GM12878 (cell line): Measurements from ENCODE around the gene ARHGAP26. TPM values are rescaled to one million over a fixed set of nuclear protein-coding genes. Genes with fewer than 3 reads are reported as not detected.
"Not testable (repeated sequence)": the region's sequence is repeated elsewhere in the genome, so short reads cannot be mapped to it uniquely, and the experiment has no call there.

ENCODE experiments used
- ATAC-seq: fragments of 200-7000 bp; cut with Tn5 transposase; 3 replicates; pipeline ENCODE4 v1.9.1; 2020; ENCODE audit warnings: mild to moderate bottlenecking, moderate library complexity
- BruUV-seq: library from RNA; stranded (reverse); fragments of 400-500 nt; replicated peaks from 2 replicates; lab custom pipeline; 2021; lab: Mats Ljungman, UMichigan
- CTCF ChIA-PET: fragments of 300-600 bp; sonication (Branson Sonifier 250); formaldehyde crosslinking; extraction: SDS; loops from one replicate; lab custom pipeline; 2021; ENCODE audit warnings: inconsistent platforms; lab: Yijun Ruan, JAX
- POLR2A ChIA-PET: fragments of 350-600 bp; formaldehyde crosslinking; extraction: SDS; loops from one replicate; lab custom pipeline; 2021; ENCODE audit warnings: inconsistent platforms; lab: Charles Lee
- RAD21 ChIA-PET: fragments of 300-600 bp; sonication (Branson Sonifier 250); formaldehyde crosslinking; loops from one replicate; lab custom pipeline; 2023; ENCODE audit warnings: antibody characterized with exemption; ENCODE audit not compliant: unreplicated experiment; lab: Charles Lee
- SMC1A ChIA-PET: fragments of 300-600 bp; sonication (Branson Sonifier 250); formaldehyde crosslinking; loops from one replicate; lab custom pipeline; 2023; ENCODE audit not compliant: unreplicated experiment, uncharacterized antibody; lab: Charles Lee
- DNase-seq: peaks from one replicate; pipeline ENCODE4 v3.0.0-alpha.2; 2011; ENCODE audit warnings: low read depth, low spot score
- FAIRE-seq: peaks from 3 replicates; lab custom pipeline; 2011; peaks lifted over from hg19 to GRCh38; lab: Jason Lieb, UNC
- H2AFZ ChIP-seq: 2 replicates; pipeline ENCODE4 v1.6.0; 2011; ENCODE audit warnings: low read depth, low read length, control low read depth; ENCODE audit not compliant: control insufficient read depth
- H3K27ac ChIP-seq: 2 replicates; pipeline ENCODE4 v1.5.1; 2011; ENCODE audit warnings: control low read depth; ENCODE audit not compliant: control insufficient read depth, insufficient read depth
- H3K27me3 ChIP-seq, 2 experiments: replicated peaks in 1 of 2; 2 replicates each; pipeline versions ENCODE4 v1.6.0 to v1.6.1; 2011; ENCODE audit warnings: low read length in 1 of 2; ENCODE audit not compliant: control insufficient read depth in 2 of 2, insufficient read depth in 2 of 2
- H3K36me3 ChIP-seq, 2 experiments: 2 replicates each; pipeline ENCODE4 v1.5.1; 2011; ENCODE audit warnings: low read length in 1 of 2; ENCODE audit not compliant: control insufficient read depth in 2 of 2, insufficient read depth in 2 of 2
- H3K4me1 ChIP-seq: 2 replicates; pipeline ENCODE4 v1.6.1; 2011; ENCODE audit warnings: mild to moderate bottlenecking, low read length, moderate library complexity, mixed read lengths; ENCODE audit not compliant: control insufficient read depth, insufficient read depth
- H3K4me2 ChIP-seq: 2 replicates; pipeline ENCODE4 v1.6.0; 2011; ENCODE audit warnings: control low read depth; ENCODE audit not compliant: control insufficient read depth, insufficient read depth
- H3K4me3 ChIP-seq: fragments of 200-600 bp; sonication (generic); 2 replicates; pipeline ENCODE4 v1.5.1; 2016
- H3K79me2 ChIP-seq: 2 replicates; pipeline ENCODE4 v1.6.0; 2011; ENCODE audit warnings: low read length; ENCODE audit not compliant: control insufficient read depth, insufficient read depth
- H3K9ac ChIP-seq: 2 replicates; pipeline ENCODE4 v1.8.0; 2011; ENCODE audit warnings: low read length, control low read depth, mixed read lengths; ENCODE audit not compliant: control insufficient read depth, insufficient read depth
- H3K9me3 ChIP-seq: replicated peaks from 3 replicates; pipeline ENCODE4 v1.5.1; 2011; ENCODE audit warnings: mild to moderate bottlenecking, low read length; ENCODE audit not compliant: control insufficient read depth, insufficient read depth
- H4K20me1 ChIP-seq: 2 replicates; pipeline ENCODE4 v1.6.0; 2011; ENCODE audit not compliant: control insufficient read depth, insufficient read depth
- CBX3 ChIP-seq: fragments of 200-600 bp; sonication (generic); IDR thresholded peaks from 2 replicates; pipeline ENCODE4 v1.6.1; 2016; ENCODE audit warnings: low read depth, borderline replicate concordance
- CREM ChIP-seq: IDR thresholded peaks from 2 replicates; pipeline ENCODE4 v1.6.1; 2014; ENCODE audit warnings: antibody characterized with exemption, low read depth
- ETV6 ChIP-seq, 2 experiments: fragments of 450-650 bp in 1 of 2; IDR thresholded peaks in 1 of 2; conservative IDR thresholded peaks in 1 of 2; 2 replicates each; pipeline ENCODE4 v1.6.1; 2014; ENCODE audit warnings: antibody characterized with exemption in 1 of 2, borderline replicate concordance in 1 of 2, low read depth in 1 of 2, mild to moderate bottlenecking in 1 of 2, moderate library complexity in 1 of 2
- HDAC6 ChIP-seq: fragments of 200-600 bp; sonication (generic); IDR thresholded peaks from one replicate; pipeline ENCODE4 v1.8.0; 2017; ENCODE audit warnings: antibody characterized with exemption; ENCODE audit not compliant: unreplicated experiment
- MAX ChIP-seq: IDR thresholded peaks from 2 replicates; pipeline ENCODE4 v1.6.1; 2012; ENCODE audit warnings: low read depth, low read length, improper control_type of control experiment
- NFYB ChIP-seq: IDR thresholded peaks from 2 replicates; pipeline ENCODE4 v1.6.1; 2011; ENCODE audit warnings: low read depth, mild to moderate bottlenecking, low read length, improper control_type of control experiment, moderate library complexity; ENCODE audit not compliant: insufficient read depth
- POLR2A ChIP-seq: IDR thresholded peaks from 2 replicates; pipeline ENCODE4 v1.6.1; 2011; ENCODE audit warnings: low read depth, mild to moderate bottlenecking, low read length
- RAD21 ChIP-seq: IDR thresholded peaks from 2 replicates; pipeline ENCODE4 v1.6.1; 2011; ENCODE audit warnings: mild to moderate bottlenecking, low read depth, low read length, moderate library complexity; ENCODE audit not compliant: insufficient read depth
- SP1 ChIP-seq: IDR thresholded peaks from one replicate; pipeline ENCODE4 v1.6.1; 2011; ENCODE audit warnings: low read depth, low read length
- SREBF2 ChIP-seq: IDR thresholded peaks from 2 replicates; pipeline ENCODE4 v1.6.1; 2012; ENCODE audit warnings: mild to moderate bottlenecking, low read length
- ZNF217 ChIP-seq: fragments of 450-650 bp; IDR thresholded peaks from 2 replicates; pipeline ENCODE4 v1.6.1; 2017; ENCODE audit warnings: antibody characterized with exemption, mild to moderate bottlenecking
- ZNF384 ChIP-seq: IDR thresholded peaks from 2 replicates; pipeline ENCODE4 v1.6.1; 2012; ENCODE audit warnings: low read depth, mild to moderate bottlenecking, low read length, improper control_type of control experiment, borderline replicate concordance
- WGBS: methylation state at CpG from one replicate; pipeline ENCODE4 v1.1.6; 2016; ENCODE audit warnings: low lambda C conversion rate; ENCODE audit not compliant: insufficient replicate concordance, insufficient coverage; ENCODE audit errors: missing lambda C conversion rate; 5-methylcytosine and 5-hydroxymethylcytosine counted together
- in situ Hi-C: fragments of 300-500 bp; cut with MboI; formaldehyde crosslinking; loops from 9 replicates; pipeline ENCODE4 v1.14.3; 2018; ENCODE audit warnings: mixed read lengths
- intact Hi-C: fragments of 100-400 bp; cut with micrococcal nuclease; formaldehyde crosslinking; loops from one replicate; pipeline ENCODE4 v1.14.2; 2022; ENCODE audit not compliant: unreplicated experiment
- polyA plus RNA-seq, 11 experiments: library from polyadenylated mRNA; depleted of rRNA in 4 of 11; unstranded in 6 of 11; stranded (reverse) in 5 of 11; fragments of >200 nt; fragmentation: Nextera tagmentation in 4 of 11; fragmentation: Illumina TruSeq in 1 of 11; extraction: Ambion mirVana in 4 of 11; extraction: Trizol in 1 of 11; gene quantifications; 1 replicate in 1 of 11; 2 replicates in 10 of 11; pipeline versions ENCODE4 v1.2.1 to v1.2.3, GENCODE V29; 2011 to 2016; ENCODE audit warnings: inconsistent platforms in 2 of 11, missing spikeins in 2 of 11, low read depth in 1 of 11
- total RNA-seq, 4 experiments: library from RNA; depleted of rRNA in 3 of 4; stranded (reverse); fragments of >200 nt in 3 of 4; fragmentation: Illumina TruSeq in 1 of 4; extraction: Trizol in 1 of 4; gene quantifications; 2 replicates each; pipeline versions ENCODE4 v1.2.1 to v1.2.3, GENCODE V29; 2013 to 2021

The ARHGAP26 gene
- total and polyA plus RNA-seq, 10 of the 15 experiments (the other 5 are each of a cell fraction or from before 2014, with no cell fraction given): 9.4 to 41.5 (median 19.3) TPM

- ChIA-PET CTCF (interaction anchor here (1.5 kb wide), 1 partner anchor 13 kb away, joined by 3 read pairs; no protein-coding TSS in a partner anchor), RAD21 (interaction anchor here (1.2 kb wide), 1 partner anchor 13 kb away, joined by 3 read pairs; no protein-coding TSS in a partner anchor), SMC1A (interaction anchor here (0.8 kb wide), 1 partner anchor 8 kb away, joined by 3 read pairs; no protein-coding TSS in a partner anchor)
- ATAC-seq, DNase-seq, H3K9ac ChIP-seq, FAIRE-seq, H3K79me2 ChIP-seq, H3K4me2 ChIP-seq, H3K36me3 ChIP-seq, H3K9me3 ChIP-seq, in situ Hi-C loops, H3K27me3 ChIP-seq, intact Hi-C loops, H3K27ac ChIP-seq, H3K4me3 ChIP-seq, BruUV-seq, H2AFZ ChIP-seq, H4K20me1 ChIP-seq, POLR2A ChIA-PET, H3K4me1 ChIP-seq: not testable (repeated sequence)
- 85% methylated on average over 8 of the region's 8 CpGs for WGBS
Observed at GRCh38 chr5:142990073-142990472, 219.9 kb downstream of the ARHGAP26 start.

- H3K4me1 ChIP-seq: peaks cover 9% of the 10 kb centered on the region; the same call in 1 of the 2 replicates
- H3K27me3 ChIP-seq: no peaks in the 10 kb centered on the region
- ChIA-PET CTCF (interaction anchor here (0.8 to 2.2 kb wide), 3 partner anchors 12 to 1200 kb away, joined by 3 to 5 read pairs (median 4); no protein-coding TSS in a partner anchor), SMC1A (interaction anchor here (0.9 to 11.6 kb wide), 6 partner anchors 9 to 73 kb away, joined by 3 to 149 read pairs (median 6); no protein-coding TSS in a partner anchor), POLR2A (interaction anchor here (1.1 kb wide), 1 partner anchor 9 kb away, joined by 3 read pairs; no protein-coding TSS in a partner anchor), RAD21 (interaction anchor here (11.9 kb wide), 1 partner anchor 72 kb away, joined by 129 read pairs; no protein-coding TSS in a partner anchor)
- no peaks in the 10 kb centered on the region for H4K20me1 ChIP-seq
- no peak overlapping the region for H2AFZ ChIP-seq
- ATAC-seq (no peak), FAIRE-seq (no peak), DNase-seq (no peak)
- H3K4me3 ChIP-seq: no peak overlapping the region
- no peak overlapping the region for H3K9ac ChIP-seq
- no peak overlapping the region for H3K27ac ChIP-seq
- 100% methylated on average over 2 of the region's 2 CpGs for WGBS
- in situ Hi-C loops (no loop called here), intact Hi-C loops (no loop called here)
- no TSS peak for BruUV-seq
- H3K36me3 ChIP-seq: no peaks in the 10 kb centered on the region
- no peak for TF ChIP-seq POLR2A
- no peak for TF ChIP-seq SREBF2
- TF ChIP-seq CBX3: no peak
- TF ChIP-seq ETV6 (conservative IDR thresholded peaks at IDR 0.05 in 1 of 2, IDR thresholded peaks at IDR 0.05 in 1 of 2; ENCODE audit: borderline replicate concordance in 1 of 2, low read depth in 1 of 2): no peak
- no peak for TF ChIP-seq HDAC6
- TF ChIP-seq ZNF384: no peak
- TF ChIP-seq NFYB: no peak
- no peak for TF ChIP-seq ZNF217
- TF ChIP-seq SP1: no peak
- TF ChIP-seq CREM: no peak
- TF ChIP-seq MAX: no peak
- TF ChIP-seq RAD21: no peak
- H3K79me2 ChIP-seq: no peaks in the 10 kb centered on the region
- H3K9me3 ChIP-seq: no peaks in the 10 kb centered on the region; the same call in 1 of the 3 replicates
- no peak overlapping the region for H3K4me2 ChIP-seq
Observed at GRCh38 chr5:142994218-142994617, 224.0 kb downstream of the ARHGAP26 start.
